Right hindlimb (tissue), 1 donor: ENCODE results near the gene HDAC5.
"Not testable (repeated sequence)": the region's sequence is repeated elsewhere in the genome, so short reads cannot be mapped to it uniquely, and the experiment has no call there.

Experiments used
- DNase-seq: peaks from one replicate; pipeline ENCODE4 v3.0.0-alpha.2; 2018

The HDAC5 gene

GRCh38 chr17:44110011-44110686, 13.3 kb downstream of the HDAC5 start:
- no peak for DNase-seq

GRCh38 chr17:44109312-44109630, 14.2 kb downstream of the HDAC5 start:
- DNase-seq = no peak

DNA sequence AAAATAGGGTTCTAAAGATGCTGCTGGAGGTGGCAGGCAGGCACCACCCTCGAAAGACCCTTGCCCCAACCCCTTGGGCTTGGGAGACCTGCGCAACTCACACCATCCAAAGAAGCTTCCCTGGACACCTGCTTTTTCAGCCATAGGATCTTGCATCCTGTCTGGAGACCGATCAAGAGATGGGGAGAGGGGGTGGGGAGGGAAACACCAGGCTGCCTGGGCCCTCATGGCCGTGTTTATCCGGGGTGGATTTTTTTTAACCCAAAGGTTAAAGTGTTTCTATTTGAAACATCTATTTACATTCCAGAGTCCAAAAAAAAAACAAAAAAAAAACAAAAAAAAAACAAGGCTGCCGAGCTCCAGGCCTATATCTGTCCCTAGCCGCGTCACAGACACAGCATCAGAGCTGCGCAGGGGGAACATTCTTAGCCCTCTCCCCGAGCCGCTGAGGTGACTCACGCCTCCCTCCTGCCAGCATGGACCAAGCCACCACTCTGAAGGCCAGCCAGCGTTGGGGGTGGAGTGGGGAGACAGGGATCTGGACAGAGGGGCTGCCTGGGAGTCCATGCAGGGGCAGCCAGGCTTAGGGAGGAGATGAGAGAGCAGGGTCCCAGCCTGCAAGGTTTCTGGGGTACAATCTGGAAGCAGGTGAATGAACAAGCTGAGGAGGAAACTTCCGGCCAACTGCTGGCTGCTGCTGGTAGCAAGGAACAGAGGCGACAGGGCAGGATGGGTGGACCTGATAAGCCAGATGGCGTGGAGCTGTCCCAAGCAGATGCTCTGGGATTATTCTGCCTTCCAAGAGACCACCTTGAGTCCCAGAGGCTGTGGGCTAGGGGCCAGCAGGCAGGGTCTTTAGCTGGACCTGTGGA, 14.8 kb downstream of the HDAC5 start:
- peak; percentile 77 for DNase-seq

DNA sequence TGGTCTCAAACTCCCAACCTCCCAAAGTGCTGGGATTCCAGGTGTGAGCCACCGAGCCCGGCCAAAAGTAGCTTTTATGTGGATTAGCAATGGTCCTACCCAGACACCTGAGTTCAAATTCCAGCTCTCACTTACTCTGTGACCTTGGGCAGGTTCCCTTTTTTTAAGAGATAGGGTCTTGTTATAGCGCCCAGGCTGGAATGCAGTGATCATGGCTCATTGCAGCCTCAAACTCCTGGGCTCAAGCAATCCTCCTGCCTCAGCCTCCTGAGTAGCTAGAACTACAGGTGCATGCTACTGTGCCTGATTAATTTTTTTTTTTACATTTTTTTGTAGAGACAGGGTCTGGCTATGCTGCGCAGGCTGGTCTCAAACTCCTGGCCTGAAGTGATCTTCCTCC, 16.6 kb downstream of the HDAC5 start:
- DNase-seq = no peak

- peak; percentile 80 for DNase-seq
Observed at GRCh38 chr17:44105941-44106340, 17.5 kb downstream of the HDAC5 start.

GRCh38 chr17:44105483-44105882, 18.0 kb downstream of the HDAC5 start:
- DNase-seq = no peak

GRCh38 chr17:44102849-44103622, 20.4 kb downstream of the HDAC5 start:
- DNase-seq = no peak

DNA sequence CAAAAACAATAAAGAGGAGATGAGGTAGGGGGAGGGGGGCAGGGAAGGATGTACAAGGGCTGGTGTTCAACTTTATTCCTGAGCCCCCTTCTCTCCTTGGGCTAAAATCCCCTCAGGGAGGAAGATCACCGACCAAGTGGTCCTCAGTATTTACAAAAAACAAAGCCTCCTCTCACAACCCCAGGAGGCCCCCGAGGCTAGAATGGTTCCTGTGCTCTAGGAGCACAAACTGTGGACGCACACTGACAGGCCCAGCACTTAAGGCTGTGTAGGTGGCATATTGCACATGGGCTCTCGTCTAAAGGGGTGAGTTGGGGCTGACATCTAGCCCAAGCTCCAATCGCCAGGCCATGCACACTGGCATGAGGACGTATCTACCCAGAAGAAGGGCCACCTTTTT, 21.6 kb downstream of the HDAC5 start:
- DNase-seq = not testable (repeated sequence)

- peak; percentile 51 for DNase-seq
Observed at GRCh38 chr17:44097110-44097958, 26.1 kb downstream of the HDAC5 start.

GRCh38 chr17:44095647-44096496, 27.6 kb downstream of the HDAC5 start:
- peak; percentile 95 for DNase-seq

DNA sequence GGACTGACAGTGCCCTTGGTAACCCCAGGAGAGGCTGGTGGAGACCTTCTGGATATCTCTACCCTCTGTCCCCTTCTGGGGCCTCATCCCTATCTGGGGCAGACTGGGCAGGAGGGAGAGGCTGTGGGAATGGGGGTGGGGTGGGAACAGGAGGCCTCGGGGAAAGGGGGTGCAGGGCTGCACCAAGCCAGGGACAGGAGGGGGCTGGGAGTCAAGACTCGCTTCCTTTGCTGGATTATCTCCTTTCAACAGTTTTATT, 28.1 kb downstream of the HDAC5 start:
- DNase-seq = no peak

GRCh38 chr17:44094701-44095387, 28.6 kb downstream of the HDAC5 start:
- no peak for DNase-seq

DNA sequence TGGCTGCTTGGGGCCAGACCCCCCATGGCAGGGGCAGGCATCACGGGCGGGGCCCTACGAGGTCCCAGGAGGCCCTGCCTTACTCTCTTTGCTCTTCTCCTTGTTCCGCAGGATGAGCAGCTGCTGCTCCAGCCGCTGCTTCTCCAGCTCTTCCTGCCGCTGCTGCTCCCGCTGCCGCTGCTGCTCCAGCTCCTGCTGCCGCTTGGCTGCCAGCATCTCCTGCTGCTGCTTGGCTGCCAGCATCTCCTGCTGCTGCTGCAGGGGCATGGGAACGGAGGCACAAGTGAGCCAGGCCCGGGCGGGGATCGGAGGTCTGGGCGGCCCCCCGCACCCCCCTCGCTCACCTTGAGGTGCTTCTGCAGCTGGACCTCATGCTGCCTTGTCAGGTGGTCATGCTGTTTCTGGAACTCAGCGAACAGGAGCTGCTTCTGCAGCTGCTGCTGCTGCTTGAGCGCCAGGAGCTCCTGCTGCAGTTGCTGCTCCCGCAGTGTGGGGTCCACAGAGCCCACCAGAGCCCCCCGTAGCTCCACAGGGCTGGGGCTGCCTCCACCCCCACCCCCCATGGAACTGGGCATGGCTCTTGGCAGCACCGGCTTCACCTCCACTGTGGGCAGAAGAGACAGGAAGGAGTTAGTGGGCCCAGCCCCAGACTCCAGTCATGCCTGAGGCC, 30.1 kb downstream of the HDAC5 start:
- DNase-seq = no peak

DNA sequence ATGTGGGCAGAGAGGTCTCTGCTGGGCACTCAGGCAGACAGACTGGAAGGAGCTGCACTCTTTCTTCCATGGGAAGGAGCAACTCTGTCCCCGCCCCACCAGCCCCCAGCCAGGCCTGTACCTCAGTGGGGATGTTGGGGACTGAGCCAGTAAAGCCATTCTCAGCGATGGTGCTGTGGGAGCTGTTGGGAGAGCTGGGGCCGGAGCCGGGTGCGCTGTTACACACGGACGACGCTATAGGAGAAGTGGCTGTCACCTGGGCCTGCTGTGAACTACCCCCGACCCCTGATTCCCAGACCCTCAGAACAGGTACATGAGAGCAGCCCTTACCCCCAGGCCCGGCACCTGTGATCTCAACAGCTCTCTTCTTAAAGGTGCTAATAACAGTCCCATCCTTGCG, 31.4 kb downstream of the HDAC5 start:
- no peak for DNase-seq

- no peak for DNase-seq
Observed at GRCh38 chr17:44091200-44091997, 32.0 kb downstream of the HDAC5 start.

GRCh38 chr17:44088254-44088653, 35.2 kb downstream of the HDAC5 start:
- no peak for DNase-seq

DNA sequence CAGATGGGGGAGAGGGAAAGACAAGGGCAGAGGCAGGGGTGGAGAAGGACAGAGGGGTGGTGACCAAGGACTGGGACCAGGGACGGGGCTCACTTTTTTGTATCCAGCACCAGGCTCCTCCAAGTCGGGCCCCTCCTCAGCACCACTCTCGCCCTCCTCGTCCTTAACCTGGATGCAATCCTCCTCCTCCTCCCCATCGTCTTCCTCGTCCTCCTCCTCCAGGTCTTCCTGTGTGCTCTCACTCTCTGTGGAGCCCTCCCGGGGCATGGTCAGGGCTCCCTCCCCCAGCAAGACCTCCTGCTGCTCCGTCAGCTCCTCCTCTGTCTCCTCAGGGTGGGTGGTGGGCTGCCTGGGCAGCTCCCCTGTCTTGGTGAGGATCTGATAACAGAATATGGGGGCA, 36.1 kb downstream of the HDAC5 start:
- no peak for DNase-seq

DNA sequence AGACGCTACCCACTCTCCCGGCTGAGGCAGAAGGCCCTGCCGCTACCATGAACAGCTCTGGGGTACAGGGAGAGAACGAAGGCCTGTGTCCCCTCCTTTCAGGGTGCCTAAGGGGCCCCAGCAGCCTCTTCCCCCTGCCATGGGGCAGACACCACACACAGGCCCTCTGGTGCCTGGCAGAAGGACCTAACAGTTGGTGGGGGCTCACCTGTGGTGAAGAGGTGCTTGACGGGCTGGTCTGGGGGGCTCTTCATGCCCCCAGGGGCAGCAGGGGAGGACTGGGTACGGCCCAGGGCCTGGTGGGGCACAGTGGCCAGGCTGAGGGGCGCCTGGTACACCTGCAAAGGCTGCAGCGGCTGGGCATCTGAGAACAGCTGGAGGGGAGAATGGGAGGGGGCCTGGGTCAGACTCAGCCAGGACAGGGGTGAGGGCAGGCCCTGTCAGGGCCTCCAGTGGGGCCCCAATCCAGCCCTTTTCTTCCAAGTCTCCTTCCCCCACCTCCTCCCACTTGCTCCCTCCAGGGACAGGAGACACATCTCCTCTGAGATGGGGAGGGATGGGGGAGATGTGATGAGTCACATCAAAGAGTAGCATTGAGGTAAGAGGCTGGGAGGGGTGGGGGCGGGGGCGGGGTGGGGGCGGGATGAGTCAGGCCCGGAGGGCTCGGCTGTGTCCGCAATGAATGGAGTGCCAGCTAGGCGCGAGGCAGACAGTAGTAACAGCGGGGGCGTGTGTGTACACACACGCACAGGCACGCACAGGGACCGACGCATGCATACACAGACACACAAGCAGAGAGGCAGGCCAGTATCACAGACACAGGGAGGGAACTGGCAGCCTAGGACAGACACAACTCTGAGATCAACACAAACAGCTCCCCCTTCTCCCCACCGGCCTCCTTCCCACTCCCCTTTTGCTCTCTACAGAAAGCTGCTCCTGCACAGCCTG, 36.8 kb downstream of the HDAC5 start:
- DNase-seq = peak; percentile 60

DNA sequence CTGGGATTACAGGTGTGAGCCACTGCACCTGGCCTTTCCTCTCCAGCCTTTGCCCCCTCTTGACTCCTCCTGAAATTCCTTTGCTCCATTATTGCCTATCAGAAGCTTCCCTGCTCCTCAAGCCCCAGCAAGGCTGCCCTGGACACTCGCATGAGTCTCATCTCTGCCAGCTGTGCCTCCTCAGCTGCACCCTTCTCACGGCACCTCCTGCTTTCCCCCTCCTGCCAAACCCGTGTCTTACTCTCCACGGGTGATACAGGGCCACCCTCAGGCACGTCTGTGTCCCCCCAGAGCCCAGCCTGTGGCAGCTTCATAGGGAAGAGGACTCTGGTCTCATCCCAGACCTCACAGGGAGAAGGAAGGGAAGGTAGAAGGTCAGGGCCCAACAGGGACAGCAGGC, 37.5 kb downstream of the HDAC5 start:
- no peak for DNase-seq
